Forelimb muscle (tissue), 1 donor: Measurements from ENCODE around the gene PYGO2. TPM values are rescaled to one million over a fixed set of nuclear protein-coding genes. Genes with fewer than 3 reads are reported as not detected.

ENCODE experiments used
- DNase-seq: peaks from one replicate; pipeline ENCODE4 v3.0.0-alpha.2; 2013; ENCODE audit warnings: low read depth
- polyA plus RNA-seq: library from polyadenylated mRNA; unstranded; fragments of 120-200 nt; gene quantifications from one replicate; pipeline ENCODE4 v1.2.1, GENCODE V29; 2013; ENCODE audit not compliant: insufficient read length

Gene PYGO2
- polyA plus RNA-seq, 1 donor: 28.3 TPM

DNA sequence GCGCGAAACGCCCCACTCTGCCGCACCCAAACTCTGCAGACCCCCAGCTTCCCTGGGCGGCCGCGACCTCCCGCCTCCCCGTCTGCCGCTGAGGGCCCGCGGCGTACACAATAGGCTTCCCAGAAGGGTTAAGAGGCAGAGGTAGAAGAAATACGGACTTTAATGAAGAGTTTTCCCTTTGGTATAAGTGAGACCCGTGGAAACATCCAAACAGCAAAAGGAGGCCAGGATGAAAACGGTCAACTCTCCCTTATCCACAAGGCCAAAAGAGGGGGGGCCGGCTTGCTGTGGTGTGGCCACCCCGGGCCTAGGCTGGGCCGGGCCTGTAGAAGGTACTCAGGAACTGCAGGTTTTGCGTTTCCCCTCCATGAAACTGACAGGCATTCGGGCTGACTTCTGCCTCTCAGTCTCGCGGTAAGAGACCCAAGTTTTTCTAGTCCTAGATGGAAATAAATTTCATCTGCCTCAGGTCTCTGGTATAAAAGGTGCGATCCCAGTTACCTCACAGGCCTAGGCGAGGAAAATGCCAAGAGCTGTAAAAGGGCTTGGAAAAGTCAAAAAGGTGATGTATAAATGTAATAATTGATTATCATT lies 671 bp upstream of the PYGO2 start:
- DNase-seq: no peak

DNA sequence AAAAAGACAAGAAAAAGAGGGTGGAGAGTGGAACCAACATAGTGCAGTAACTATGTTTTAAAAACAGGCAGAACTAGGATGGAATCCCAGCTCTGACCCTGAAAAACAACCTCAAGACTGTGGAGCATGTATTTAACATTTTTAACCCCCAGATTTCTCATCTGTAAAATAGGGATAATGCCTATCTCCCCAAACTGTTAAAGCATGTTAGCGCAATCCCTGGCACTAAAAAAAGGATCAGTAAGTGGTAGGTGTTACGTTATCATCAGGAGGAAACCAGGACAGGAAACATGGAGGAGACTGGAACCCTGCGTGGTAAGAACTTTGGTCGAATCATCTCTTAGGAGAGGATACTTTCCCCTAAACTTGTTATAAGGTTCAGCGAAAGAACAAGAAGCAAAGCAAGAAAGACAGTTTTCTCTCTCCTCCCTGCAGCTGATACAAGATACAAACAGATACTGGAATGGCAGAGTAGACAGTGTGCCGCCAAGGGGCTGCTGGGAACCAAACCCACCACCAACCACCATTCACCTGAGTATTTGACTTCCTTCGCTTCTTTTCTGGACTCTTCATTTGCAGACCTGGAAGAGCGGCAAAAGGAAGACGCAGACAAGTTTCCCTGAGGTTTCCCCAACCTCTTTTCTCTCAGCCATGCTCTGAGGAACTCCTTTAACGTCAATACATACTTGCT lies 991 bp downstream of the PYGO2 start:
- DNase-seq: no peak

DNA sequence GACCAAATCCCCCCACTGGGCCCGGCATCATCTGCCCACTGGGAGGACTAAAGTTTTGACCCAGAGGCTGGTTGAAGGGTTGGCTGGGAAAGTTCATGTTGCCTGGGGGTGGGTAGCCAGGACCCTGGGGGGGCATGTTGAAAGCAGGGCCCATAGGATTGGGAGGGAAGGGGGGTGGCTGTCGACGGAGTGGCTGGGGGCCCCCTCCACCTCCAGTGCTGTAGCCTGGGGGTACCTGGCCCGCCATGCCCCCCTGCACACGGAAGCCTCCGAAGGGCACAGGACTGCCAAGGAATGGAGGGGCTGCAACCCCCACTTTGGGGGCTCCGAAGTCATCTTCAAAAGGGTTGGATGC lies 2.2 kb downstream of the PYGO2 start:
- DNase-seq: no peak

DNA sequence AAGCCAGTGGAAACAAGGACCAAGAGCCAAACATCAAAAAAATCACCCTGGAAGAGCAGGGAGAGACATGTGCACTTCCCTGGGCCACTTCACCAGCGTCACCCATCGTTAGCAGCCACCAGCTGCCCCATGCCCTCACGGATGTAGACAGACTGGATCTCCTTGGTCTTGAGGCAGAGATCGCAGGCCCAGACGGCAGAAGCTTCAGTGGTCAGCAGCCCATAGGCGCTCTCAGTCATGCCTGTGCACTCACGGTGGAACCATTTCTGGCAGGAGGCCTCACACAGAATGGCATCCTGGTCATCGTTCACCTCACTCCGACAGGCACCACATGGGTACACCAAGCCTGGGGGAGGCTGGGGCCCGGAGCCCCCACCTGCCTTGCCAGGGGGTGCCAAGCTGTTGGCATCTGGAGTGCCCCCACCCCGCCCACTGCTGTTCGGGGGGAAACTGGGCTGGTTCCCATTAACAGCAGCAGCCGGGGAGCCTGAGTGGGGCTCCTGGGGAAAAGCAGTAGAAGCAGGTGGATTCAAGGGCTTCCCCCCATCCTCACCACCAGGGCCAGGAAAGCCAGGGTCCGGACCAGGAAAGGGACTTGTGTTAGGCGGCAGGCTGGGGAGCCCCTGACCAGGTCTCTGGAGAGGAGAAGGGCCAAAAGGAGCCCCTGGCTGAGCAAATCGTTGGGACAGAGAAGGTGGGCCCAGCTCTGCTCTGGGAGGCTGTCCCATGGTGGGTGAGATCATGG lies 2.7 kb downstream of the PYGO2 start:
- DNase-seq: no peak

DNA sequence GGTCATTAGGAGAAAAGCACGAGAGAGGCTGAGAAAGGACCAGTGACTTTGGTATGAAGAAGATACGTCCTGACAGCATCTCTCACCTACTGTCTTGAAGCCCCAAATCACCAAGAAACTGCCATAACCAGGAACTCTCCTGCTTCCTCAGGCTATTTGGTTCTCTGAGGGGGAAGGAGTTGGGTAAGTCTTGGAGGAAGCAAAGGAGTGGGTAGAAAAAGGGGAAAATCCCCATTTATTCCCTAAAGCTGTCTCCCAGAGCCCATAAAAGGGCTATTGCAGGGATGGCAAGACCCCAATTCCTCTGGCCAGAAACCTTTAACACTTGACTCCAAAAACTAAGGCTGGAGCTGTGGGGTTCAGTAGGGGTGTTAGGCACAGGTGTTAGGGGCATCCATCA lies 3.5 kb downstream of the PYGO2 start:
- no peak for DNase-seq

DNA sequence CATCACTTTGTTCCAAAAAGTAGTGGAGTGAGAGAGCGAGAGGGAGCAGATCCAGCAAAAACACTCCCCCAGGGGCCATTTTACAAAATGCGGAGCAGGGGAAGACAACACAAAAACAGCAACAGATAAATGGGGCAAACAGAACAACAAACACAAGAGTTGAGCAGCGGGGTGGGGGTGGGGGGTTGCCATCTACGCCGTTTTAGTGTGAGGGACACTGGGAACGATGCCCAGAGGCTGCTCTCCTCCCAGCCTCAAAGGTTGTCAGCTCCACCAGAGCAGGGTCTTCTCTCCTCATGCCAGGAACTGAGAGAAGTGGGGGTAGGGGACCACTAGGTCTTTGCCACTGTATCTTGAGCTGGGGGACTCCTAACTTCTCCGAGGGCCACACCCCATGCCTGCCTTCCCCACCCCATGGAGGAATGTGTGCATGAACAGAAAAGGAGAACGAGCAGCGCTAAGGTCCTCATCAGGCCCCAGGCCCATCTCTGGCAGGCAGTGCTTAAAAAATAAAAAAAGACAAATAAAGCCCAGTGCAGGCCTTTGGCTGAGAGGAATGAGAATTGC lies 4.4 kb downstream of the PYGO2 start:
- no peak for DNase-seq

DNA sequence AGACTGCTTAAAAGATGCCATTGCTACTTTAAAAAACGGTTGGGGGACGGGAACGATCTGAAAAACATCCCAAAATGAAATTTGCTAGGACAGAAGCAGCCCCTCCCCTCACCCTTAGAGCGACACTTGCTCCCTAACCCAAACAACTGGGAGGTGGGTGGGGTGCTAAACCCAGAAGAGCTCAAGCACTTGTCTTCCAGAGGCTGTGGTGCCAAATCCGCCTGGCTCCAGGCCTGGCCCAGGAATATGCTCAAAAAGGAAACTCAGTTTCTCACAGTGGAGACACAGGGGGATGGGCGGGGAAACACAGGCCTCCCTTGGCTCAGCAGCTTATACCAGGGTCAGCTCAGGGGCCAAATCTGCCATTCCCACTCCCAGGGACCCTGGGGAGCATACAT lies 5.0 kb downstream of the PYGO2 start:
- no peak for DNase-seq

DNA sequence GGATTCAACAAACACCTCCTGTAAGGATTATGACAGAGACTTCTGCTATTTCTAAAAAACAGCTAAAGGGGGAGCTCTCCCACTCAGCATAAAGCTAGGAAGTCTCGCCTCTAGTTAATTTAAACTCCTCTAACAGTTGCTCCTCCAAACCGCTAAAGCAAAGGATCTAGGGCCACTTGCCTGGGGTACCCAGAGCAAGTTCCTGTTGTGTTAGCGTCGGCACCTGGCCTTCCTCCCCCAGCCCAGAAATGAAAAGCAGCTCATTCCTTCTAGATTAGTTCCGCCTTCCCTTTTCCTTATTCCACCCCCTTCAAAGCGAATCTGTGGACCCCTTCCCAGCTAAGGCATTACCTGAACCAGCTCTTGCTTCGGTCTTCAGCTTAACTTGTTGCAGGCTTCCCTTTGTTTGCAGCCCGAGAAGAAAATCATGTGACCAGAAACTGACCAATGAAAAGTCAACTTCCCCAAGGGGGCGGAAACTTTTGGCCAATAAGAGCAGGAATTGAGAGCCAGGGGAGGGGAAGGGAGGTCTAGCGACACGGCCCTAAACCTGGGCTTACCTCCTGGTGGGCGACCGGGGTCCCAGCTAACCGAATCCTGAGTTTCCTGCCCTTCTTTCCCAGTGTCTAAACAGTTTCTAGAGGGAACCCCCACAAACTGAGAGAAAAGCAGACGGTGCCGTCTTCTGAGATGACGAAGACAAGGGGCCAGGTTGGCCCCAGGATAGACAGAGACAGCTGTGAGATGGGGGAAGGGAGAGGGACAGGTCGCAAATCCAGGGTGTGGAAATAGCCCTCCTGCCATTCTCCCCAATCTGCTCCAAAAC lies 5.7 kb downstream of the PYGO2 start, which contains the start of gene PBXIP1:
PBXIP1 (minus strand) TSS at position 382 of the 826 bp plus-strand sequence. CDS start 2,378 bp downstream, outside the sequence.
- peak; percentile 94 for DNase-seq

DNA sequence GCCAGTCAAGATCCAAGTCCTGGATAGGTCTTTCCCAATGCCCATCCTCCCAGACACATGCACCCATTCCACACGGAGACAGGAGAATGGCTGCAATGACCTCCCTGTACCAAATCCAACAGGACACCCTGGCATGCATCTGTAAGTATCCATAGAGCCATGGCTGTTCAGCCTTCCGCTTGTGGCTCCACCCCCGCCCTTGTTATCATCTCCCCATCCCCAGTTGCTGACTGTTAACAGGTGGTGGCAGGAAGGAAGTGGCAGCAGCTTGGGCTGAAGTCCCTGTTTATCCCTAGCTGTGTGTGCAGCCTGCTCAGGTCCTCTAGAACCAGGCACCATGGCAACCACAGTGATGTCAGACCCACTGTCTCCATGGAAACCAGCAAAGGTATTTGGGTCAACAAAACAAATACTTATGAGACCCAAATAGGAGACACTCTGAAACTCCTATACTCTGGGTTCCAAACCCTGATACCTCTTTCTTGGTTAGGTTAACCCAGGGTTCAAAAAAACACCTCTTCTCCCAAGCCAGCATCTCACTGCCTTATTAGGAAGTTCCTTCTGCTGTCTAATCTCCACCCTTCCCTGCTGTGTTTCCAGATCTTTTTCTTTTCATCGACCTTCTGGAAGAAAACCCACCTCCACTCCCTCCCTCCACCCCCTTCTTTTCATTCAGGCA lies 6.4 kb downstream of the PYGO2 start:
- no peak for DNase-seq

DNA sequence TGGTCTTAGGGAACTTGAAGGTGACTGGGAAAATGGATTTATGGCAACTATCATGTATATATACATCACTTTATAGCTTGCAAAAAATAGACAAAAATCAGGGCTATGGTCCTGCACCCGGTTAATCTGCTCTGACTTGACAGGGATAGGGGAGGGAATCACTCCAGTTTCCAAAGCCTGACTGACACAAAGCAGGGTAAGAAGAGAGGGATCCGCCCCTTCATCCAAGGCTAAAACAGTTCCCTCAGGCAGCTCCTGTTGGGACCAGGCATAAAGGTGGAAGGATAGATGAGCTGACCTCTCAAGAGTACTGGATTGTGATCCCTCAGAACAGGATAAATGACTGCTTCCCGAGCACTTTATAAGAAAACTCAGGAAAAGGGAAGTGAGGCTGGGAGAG lies 7.0 kb downstream of the PYGO2 start:
- no peak for DNase-seq

DNA sequence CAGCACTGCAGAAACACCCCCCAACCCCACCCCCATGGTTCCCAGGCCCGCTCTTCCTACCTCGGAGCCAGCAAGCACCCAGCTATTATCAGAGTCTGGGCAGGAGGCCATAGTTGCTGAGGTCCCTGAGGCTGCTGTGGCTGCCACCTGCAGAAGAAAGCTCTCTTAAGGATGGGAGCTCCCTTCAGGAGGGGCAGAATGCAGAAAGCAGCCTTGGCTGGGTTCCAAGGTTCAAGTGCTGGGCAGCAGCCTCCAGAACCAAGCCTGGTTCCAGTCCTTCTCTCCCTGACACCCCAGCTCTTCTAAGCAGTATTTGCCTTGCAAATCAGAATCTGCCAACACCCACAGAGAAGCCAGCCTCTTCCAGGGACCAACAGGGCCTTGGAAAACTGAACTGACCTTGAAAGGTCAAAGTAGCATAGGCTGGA lies 8.0 kb downstream of the PYGO2 start:
- no peak for DNase-seq

DNA sequence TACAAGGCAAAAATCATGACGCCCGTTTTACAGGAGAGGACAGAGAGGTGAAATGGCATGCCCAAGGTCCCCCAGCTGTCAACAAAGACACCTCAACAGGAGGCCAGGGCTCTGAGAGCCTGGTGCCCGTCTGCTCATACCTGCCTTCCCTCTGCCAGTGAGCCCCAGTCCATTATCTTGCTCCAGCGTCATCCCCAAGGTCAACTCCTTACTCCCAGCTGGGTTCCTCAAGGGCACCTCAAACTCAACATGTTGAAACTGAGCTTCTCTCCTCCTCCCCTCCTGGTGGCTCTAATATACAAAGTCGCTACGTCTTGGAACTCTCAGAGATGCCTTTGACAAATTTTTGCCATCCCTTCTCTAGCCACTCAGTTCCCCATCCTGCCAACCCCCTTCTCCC lies 8.9 kb downstream of the PYGO2 start:
- no peak for DNase-seq

DNA sequence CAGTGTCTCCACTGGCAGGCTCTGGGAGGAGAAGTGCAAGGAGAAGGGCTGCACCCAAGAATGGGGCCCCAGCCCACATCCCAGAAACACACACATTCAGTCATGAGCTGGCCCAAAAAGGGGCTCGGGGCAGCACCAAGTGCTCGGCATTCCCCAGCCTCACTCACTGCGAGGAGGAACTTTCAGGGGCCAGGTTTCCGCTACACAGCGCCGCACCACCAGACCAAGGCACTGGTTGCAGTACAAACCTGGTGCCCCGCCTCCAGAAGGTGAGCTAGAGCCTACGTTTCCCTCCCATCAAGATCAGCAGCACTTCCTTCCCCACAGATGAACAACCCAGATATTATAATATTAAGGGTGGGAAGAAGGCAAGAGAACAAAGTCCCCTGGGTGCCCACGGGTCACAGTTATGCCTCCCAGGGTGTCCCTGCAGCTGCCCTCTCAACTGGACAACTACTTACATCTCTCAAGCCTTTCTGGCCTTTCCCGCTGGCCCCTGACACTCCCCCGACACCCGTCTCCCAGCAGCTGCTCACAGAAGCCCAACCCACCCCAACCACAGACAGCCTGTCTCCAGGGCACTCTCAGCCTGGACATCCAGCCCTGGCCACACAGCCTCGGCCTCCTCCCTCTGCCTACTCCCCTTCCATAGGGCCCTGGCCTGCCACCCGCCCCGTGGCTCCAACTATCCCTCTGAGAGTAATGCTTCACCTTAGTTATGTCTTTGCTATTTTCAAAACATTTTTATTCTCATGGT lies 9.5 kb downstream of the PYGO2 start:
- no peak for DNase-seq

DNA sequence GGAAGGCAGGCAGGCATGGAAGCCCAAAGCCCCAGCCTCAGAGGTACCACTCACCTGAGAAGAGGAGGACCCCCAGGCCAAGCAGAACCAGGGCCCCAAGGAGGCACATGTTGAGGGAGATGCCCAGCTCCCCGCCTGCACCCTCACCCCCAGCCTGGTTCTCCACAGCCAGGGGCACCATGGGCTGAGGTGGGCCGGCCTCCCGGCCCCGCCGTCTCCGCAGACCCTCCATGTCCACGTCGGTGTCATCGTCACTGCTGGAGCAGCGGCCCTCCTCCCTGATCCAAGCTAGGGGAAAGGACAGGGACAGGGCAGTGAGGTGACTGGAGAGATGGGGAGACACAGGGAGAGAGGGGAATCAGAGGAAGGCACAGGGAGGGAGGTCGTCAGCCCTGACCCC lies 13.5 kb downstream of the PYGO2 start:
- DNase-seq: no peak

DNA sequence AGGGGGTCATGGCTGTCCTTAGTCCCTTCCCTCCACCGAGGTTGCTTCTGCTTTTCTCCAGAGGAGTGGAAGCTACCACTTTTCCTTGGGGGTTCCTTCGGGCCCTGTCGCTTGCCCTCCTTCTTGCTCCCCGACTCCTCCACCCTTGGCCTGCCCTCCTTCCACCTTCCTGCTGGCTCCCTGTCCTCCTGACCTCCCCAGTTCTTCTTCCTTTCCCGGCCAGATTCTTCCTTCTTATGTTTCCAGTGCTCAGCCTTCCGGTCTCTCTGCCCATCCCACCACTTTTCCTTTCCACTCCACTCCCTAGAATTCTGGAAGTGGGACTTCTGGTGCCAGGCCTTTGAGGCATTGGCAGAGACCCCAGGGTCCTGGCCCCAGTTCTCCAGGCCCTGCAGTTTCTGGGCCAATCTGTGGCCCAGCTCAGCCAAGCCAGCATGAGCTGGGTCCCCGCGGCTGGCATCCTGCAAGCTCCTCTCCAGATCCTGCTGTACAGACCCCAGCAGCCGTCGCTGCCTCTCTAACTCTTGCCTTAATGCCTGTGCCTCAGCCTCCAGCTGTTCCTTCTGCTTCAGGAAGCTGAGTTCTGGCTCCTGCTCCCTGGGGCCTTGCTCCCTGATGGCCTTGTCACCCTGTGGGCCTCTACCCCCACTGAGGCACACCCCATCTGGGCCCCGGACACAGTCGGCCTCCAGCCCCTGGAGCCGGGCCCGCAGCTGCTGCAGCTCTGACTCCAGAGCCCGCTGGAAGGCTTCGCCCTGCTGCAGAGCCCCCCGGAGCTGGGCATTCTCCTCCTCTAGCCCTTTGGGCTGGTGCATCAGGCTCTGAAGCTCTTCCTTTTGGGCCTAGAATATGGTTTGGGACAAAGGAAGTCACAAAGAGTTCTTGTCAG lies 15.4 kb downstream of the PYGO2 start:
- DNase-seq: no peak

DNA sequence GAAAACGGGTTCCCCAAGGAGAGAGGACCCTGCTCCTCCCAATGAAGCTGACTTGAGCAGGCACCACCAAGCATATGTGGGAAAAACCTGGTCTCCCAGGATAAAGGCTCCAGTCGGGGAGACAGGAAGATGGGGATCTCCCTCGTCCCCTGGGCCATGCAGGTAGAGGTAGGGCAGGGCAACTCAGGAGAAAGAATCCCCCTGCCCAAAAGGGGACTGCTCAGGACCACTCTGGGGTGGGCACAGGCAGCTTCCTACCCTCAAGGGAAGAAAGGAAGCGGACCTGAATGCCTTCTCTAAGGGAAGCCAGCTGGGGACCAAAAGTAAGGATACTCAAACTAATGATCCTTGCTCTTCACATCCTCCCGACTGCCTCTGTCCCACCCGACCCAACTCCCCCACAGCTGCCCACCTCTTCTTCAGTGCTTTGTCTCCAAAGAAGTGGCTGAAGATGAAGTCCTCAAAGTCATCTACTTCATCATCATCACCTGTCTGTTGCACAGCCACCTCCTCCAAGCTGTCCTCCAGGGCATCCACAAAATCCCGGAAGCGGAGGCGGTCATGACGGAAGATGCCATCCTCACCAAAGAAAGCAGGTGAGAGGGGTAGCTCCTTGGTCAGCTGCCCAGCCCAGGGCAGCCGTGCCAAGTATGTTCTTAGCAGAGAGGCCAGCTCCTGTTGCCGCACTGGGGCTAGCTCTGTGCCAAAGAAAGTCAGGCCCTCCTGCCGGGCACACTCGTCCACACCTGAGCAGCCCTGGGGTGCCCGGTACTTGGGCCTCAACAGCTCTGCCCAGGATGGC lies 16.2 kb downstream of the PYGO2 start:
- DNase-seq: no peak

DNA sequence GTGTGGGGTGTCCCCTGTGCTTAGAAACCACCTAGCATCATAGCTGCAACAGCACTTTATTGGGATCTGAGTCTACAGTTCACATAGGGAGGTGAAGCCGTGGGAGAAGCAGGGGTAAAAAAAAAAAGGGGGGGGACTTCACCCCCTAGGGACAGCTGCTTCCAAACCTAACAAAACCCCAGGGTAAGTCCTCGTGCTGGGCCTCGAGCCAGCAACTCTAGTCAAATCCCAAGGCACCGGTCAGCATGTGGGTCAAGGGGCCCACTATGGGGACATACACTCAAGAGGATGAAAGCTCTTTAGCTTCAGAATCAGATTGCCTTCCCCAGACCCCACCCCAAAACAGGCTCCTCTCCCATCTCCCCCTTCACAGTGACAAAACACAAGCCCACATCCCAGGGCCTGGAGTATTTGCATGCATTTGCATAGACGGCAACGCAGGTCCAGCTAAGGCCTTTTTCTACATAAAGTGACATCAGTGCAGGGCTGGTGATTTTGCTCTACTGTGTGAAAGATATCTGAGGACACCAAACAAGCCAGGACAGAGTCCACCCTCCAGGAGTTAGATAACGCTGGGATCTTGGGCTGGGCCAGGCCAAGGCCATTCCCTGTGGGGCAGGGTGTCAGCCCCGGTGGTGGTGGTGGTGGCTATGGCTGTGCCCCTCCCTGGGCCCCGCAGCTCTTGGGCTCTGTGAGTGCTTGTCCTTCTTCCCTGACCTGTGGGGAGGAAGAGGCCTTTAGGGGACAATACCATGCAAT lies 17.0 kb downstream of the PYGO2 start:
- no peak for DNase-seq
